HCT116 (cell line): ENCODE results near the gene KCNK2. TPM values are rescaled to one million over a fixed set of nuclear protein-coding genes. Genes with fewer than 3 reads are reported as not detected.

Experiments used
- ATAC-seq: fragments of 200-7000 bp; cut with Tn5 transposase; 2 replicates; pipeline ENCODE4 v1.9.1; 2020; ENCODE audit warnings: mild to moderate bottlenecking, moderate library complexity
- BruUV-seq: library from RNA; stranded (reverse); fragments of 400-500 nt; replicated peaks from 2 replicates; lab custom pipeline; 2021; lab: Mats Ljungman, UMichigan
- CTCF ChIA-PET: fragments of 300-600 bp; sonication (Branson Sonifier 250); formaldehyde crosslinking; loops from one replicate; lab custom pipeline; 2021; ENCODE audit warnings: antibody characterized with exemption; lab: Charles Lee
- POLR2A ChIA-PET: fragments of 300-600, 350-600 bp; sonication (Branson Sonifier 250); formaldehyde crosslinking; loops from one replicate; lab custom pipeline; 2021; ENCODE audit warnings: antibody characterized with exemption; lab: Charles Lee
- RAD21 ChIA-PET, 2 experiments: fragments of 300-600 bp; sonication (Branson Sonifier 250); formaldehyde crosslinking; loops; one replicate each; lab custom pipeline; 2023; ENCODE audit warnings: low total read pairs in 2 of 2; ENCODE audit not compliant: uncharacterized antibody in 2 of 2, unreplicated experiment in 2 of 2, low non-redundant PET in 1 of 2; lab: Charles Lee
- DNase-seq: peaks from one replicate; pipeline ENCODE4 v3.0.0-alpha.2; 2010; ENCODE audit warnings: low read depth, low spot score
- H2AFZ ChIP-seq: fragments of 200-600 bp; shearing (Covaris generic), sonication (generic); 2 replicates; pipeline ENCODE4 v1.6.1; 2017; ENCODE audit warnings: low read depth, mixed run types, mixed read lengths, antibody characterized with exemption, low read length; ENCODE audit not compliant: poor library complexity, severe bottlenecking
- H3K27ac ChIP-seq: 2 replicates; pipeline ENCODE4 v1.5.1; 2012; ENCODE audit warnings: low read depth, low read length
- H3K27me3 ChIP-seq: fragments of 200-600 bp; sonication (generic); 2 replicates; pipeline ENCODE4 v1.6.1; 2016; ENCODE audit warnings: mixed run types, low read length, mixed read lengths; ENCODE audit not compliant: insufficient read depth
- H3K36me3 ChIP-seq, 2 experiments: fragments of 200-500 bp in 1 of 2; fragments of 200-600 bp in 1 of 2; sonication (Bioruptor generic) in 1 of 2; sonication (generic) in 1 of 2; 2 replicates each; pipeline versions ENCODE4 v1.5.1 to v1.6.1; 2014 to 2016; ENCODE audit warnings: low read length in 2 of 2, inconsistent platforms in 1 of 2, mixed read lengths in 1 of 2, mixed run types in 1 of 2; ENCODE audit not compliant: insufficient read depth in 2 of 2, control insufficient read depth in 1 of 2
- H3K4me1 ChIP-seq, 2 experiments: fragments of 200-600 bp in 1 of 2; sonication (generic) in 1 of 2; 2 replicates each; pipeline versions ENCODE4 v1.5.1 to v1.6.1; 2012 to 2017; ENCODE audit warnings: low read length in 2 of 2, inconsistent platforms in 1 of 2, mild to moderate bottlenecking in 1 of 2, mixed read lengths in 1 of 2, mixed run types in 1 of 2, moderate library complexity in 1 of 2; ENCODE audit not compliant: insufficient read depth in 2 of 2, control insufficient read depth in 1 of 2
- H3K4me2 ChIP-seq: fragments of 200-600 bp; sonication (generic); 2 replicates; pipeline ENCODE4 v1.6.1; 2017; ENCODE audit warnings: mixed run types, low read length, mixed read lengths
- H3K4me3 ChIP-seq, 2 experiments: fragments of 200-600 bp in 1 of 2; sonication (generic) in 1 of 2; replicated peaks in 1 of 2; 2 replicates each; pipeline ENCODE4 v1.5.1; 2011 to 2016; ENCODE audit warnings: low read length in 2 of 2, control low read depth in 1 of 2, low read depth in 1 of 2, mild to moderate bottlenecking in 1 of 2, mixed read lengths in 1 of 2, mixed run types in 1 of 2
- H3K79me2 ChIP-seq: fragments of 200-600 bp; sonication (generic); 2 replicates; pipeline ENCODE4 v1.6.1; 2017; ENCODE audit warnings: mild to moderate bottlenecking, mixed run types, low read length, moderate library complexity, mixed read lengths; ENCODE audit not compliant: insufficient read depth
- H3K9ac ChIP-seq: fragments of 200-600 bp; sonication (generic); 2 replicates; pipeline ENCODE4 v1.6.1; 2016; ENCODE audit warnings: low read length, mixed read lengths
- H3K9me2 ChIP-seq: fragments of 200-600 bp; sonication (generic), shearing (Covaris generic); 2 replicates; pipeline ENCODE4 v1.6.1; 2017; ENCODE audit warnings: mixed run types, mild to moderate bottlenecking, moderate library complexity; ENCODE audit not compliant: insufficient read depth
- H3K9me3 ChIP-seq, 2 experiments: fragments of 200-500 bp in 1 of 2; fragments of 200-600 bp in 1 of 2; sonication (Bioruptor generic) in 1 of 2; sonication (generic) in 1 of 2; 2 replicates each; pipeline ENCODE4 v1.6.1; 2014 to 2017; ENCODE audit warnings: low read length in 2 of 2, mixed read lengths in 2 of 2, inconsistent platforms in 1 of 2, low read depth in 1 of 2, mild to moderate bottlenecking in 1 of 2, mixed run types in 1 of 2, moderate library complexity in 1 of 2; ENCODE audit not compliant: control insufficient read depth in 1 of 2, insufficient read depth in 1 of 2
- H4K20me1 ChIP-seq: fragments of 200-600 bp; sonication (generic), shearing (Covaris generic); 2 replicates; pipeline ENCODE4 v1.6.1; 2017; ENCODE audit warnings: mixed run types, mild to moderate bottlenecking, moderate library complexity; ENCODE audit not compliant: insufficient read depth
- CBX3 ChIP-seq: IDR thresholded peaks from 2 replicates; pipeline ENCODE4 v1.6.1; 2012; ENCODE audit warnings: low read depth
- CEBPB ChIP-seq: IDR thresholded peaks from 2 replicates; pipeline ENCODE4 v1.6.1; 2012; ENCODE audit warnings: low read depth
- EGR1 ChIP-seq: IDR thresholded peaks from 2 replicates; pipeline ENCODE4 v1.6.1; 2012; ENCODE audit warnings: low read depth
- ELF1 ChIP-seq: IDR thresholded peaks from 2 replicates; pipeline ENCODE4 v1.6.1; 2012; ENCODE audit warnings: low read depth, borderline replicate concordance
- EZH2 ChIP-seq: fragments of 200-600 bp; sonication (generic); IDR thresholded peaks from 2 replicates; pipeline ENCODE4 v1.6.1; 2017; ENCODE audit warnings: antibody characterized with exemption, mixed run types
- EZH2phosphoT487 ChIP-seq: fragments of 200-600 bp; IDR thresholded peaks from 2 replicates; pipeline ENCODE4 v1.6.1; 2018; ENCODE audit warnings: antibody characterized with exemption, borderline replicate concordance
- FOSL1 ChIP-seq: IDR thresholded peaks from 2 replicates; pipeline ENCODE4 v1.6.1; 2012; ENCODE audit warnings: low read depth
- JUND ChIP-seq: IDR thresholded peaks from 2 replicates; pipeline ENCODE4 v1.6.1; 2012
- POLR2A ChIP-seq: IDR thresholded peaks from 2 replicates; pipeline ENCODE4 v1.7.0; 2011; ENCODE audit warnings: borderline replicate concordance; ENCODE audit not compliant: insufficient read depth, insufficient read length; ENCODE audit errors: extremely low read depth
- SP1 ChIP-seq: IDR thresholded peaks from 2 replicates; pipeline ENCODE4 v1.6.1; 2012; ENCODE audit warnings: low read depth
- SRF ChIP-seq: IDR thresholded peaks from 2 replicates; pipeline ENCODE4 v1.6.1; 2012; ENCODE audit warnings: low read depth
- YY1 ChIP-seq: IDR thresholded peaks from 2 replicates; pipeline ENCODE4 v1.6.1; 2011; ENCODE audit warnings: low read length, low read depth, moderate library complexity, mild to moderate bottlenecking; ENCODE audit not compliant: insufficient replicate concordance; ENCODE audit errors: extremely low read depth
- ZFX ChIP-seq: fragments of 450-650 bp; IDR thresholded peaks from 2 replicates; pipeline ENCODE4 v1.6.1; 2017
- intact Hi-C: fragments of 100-400 bp; cut with micrococcal nuclease; formaldehyde crosslinking; loops from 2 replicates; pipeline ENCODE4 v1.10.0; 2022
- total RNA-seq: library from RNA; stranded (reverse); gene quantifications from one replicate; pipeline ENCODE4 v1.2.1, GENCODE V29; 2021; ENCODE audit not compliant: unreplicated experiment
- TF ChIP-seq, protein P1 (sequence below): IDR thresholded peaks from 2 replicates; pipeline ENCODE4 v1.6.1; 2012; ENCODE audit warnings: low read depth
- TF ChIP-seq, protein P2 (sequence below), 3 experiments: fragments of 200-600 bp in 1 of 3; sonication (generic) in 1 of 3; IDR thresholded peaks in 2 of 3; conservative IDR thresholded peaks in 1 of 3; 2 replicates each; pipeline ENCODE4 v1.5.1; 2012 to 2017; ENCODE audit warnings: low read depth in 2 of 3, low read length in 2 of 3, antibody characterized with exemption in 1 of 3, borderline replicate concordance in 1 of 3, control low read depth in 1 of 3, mild to moderate bottlenecking in 1 of 3, mixed read lengths in 1 of 3, mixed run types in 1 of 3, moderate library complexity in 1 of 3; ENCODE audit not compliant: insufficient read depth in 1 of 3

Gene KCNK2
- total RNA-seq, 1 experiment from 2014 or later = 0.27 TPM

- DNase-seq = no peak
- intact Hi-C loops = no loop called here
- Histone ChIP-seq H4K20me1 (no peaks in the 10 kb centered on the region), H3K9me3 (no peaks in the 10 kb centered on the region), H2AFZ (no peak overlapping the region), H3K4me2 (no peak overlapping the region), H3K36me3 (no peaks in the 10 kb centered on the region), H3K27me3 (no peaks in the 10 kb centered on the region), H3K4me3 (no peak overlapping the region), H3K79me2 (no peaks in the 10 kb centered on the region), H3K27ac (no peak overlapping the region), H3K9ac (no peak overlapping the region), H3K4me1 (no peaks in the 10 kb centered on the region), H3K9me2 (no peaks in the 10 kb centered on the region)
- no TSS peak for BruUV-seq
- POLR2A ChIA-PET = no interaction called here
- TF ChIP-seq EGR1 (no peak), EZH2phosphoT487 (no peak), ELF1 (no peak), SP1 (no peak), CBX3 (no peak), JUND (no peak), CEBPB (no peak), SRF (no peak), EZH2 (no peak), ZFX (no peak), YY1 (no peak), POLR2A (no peak), FOSL1 (no peak)
- TF ChIP-seq, protein P1, sequence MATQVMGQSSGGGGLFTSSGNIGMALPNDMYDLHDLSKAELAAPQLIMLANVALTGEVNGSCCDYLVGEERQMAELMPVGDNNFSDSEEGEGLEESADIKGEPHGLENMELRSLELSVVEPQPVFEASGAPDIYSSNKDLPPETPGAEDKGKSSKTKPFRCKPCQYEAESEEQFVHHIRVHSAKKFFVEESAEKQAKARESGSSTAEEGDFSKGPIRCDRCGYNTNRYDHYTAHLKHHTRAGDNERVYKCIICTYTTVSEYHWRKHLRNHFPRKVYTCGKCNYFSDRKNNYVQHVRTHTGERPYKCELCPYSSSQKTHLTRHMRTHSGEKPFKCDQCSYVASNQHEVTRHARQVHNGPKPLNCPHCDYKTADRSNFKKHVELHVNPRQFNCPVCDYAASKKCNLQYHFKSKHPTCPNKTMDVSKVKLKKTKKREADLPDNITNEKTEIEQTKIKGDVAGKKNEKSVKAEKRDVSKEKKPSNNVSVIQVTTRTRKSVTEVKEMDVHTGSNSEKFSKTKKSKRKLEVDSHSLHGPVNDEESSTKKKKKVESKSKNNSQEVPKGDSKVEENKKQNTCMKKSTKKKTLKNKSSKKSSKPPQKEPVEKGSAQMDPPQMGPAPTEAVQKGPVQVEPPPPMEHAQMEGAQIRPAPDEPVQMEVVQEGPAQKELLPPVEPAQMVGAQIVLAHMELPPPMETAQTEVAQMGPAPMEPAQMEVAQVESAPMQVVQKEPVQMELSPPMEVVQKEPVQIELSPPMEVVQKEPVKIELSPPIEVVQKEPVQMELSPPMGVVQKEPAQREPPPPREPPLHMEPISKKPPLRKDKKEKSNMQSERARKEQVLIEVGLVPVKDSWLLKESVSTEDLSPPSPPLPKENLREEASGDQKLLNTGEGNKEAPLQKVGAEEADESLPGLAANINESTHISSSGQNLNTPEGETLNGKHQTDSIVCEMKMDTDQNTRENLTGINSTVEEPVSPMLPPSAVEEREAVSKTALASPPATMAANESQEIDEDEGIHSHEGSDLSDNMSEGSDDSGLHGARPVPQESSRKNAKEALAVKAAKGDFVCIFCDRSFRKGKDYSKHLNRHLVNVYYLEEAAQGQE = no peak
- TF ChIP-seq, protein P2, sequence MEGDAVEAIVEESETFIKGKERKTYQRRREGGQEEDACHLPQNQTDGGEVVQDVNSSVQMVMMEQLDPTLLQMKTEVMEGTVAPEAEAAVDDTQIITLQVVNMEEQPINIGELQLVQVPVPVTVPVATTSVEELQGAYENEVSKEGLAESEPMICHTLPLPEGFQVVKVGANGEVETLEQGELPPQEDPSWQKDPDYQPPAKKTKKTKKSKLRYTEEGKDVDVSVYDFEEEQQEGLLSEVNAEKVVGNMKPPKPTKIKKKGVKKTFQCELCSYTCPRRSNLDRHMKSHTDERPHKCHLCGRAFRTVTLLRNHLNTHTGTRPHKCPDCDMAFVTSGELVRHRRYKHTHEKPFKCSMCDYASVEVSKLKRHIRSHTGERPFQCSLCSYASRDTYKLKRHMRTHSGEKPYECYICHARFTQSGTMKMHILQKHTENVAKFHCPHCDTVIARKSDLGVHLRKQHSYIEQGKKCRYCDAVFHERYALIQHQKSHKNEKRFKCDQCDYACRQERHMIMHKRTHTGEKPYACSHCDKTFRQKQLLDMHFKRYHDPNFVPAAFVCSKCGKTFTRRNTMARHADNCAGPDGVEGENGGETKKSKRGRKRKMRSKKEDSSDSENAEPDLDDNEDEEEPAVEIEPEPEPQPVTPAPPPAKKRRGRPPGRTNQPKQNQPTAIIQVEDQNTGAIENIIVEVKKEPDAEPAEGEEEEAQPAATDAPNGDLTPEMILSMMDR (IDR thresholded peaks at IDR 0.05 in 2 of 3, conservative IDR thresholded peaks at IDR 0.05 in 1 of 3; ENCODE audit: borderline replicate concordance in 1 of 3, insufficient read depth in 1 of 3, low read depth in 2 of 3, low read length in 2 of 3) = no peak
- RAD21 ChIA-PET = no interaction called here
- CTCF ChIA-PET = no interaction called here
- no peak for ATAC-seq
Observed at GRCh38 chr1:215264649-215265048, 182.1 kb downstream of the KCNK2 start.
